ENCODE results near the gene POLD4. TPM values are rescaled to one million over a fixed set of nuclear protein-coding genes. Genes with fewer than 3 reads are reported as not detected.

Gene POLD4
- total RNA-seq, 2 experiments from 2014 or later, result 31.7 to 39.5 TPM

DNA sequence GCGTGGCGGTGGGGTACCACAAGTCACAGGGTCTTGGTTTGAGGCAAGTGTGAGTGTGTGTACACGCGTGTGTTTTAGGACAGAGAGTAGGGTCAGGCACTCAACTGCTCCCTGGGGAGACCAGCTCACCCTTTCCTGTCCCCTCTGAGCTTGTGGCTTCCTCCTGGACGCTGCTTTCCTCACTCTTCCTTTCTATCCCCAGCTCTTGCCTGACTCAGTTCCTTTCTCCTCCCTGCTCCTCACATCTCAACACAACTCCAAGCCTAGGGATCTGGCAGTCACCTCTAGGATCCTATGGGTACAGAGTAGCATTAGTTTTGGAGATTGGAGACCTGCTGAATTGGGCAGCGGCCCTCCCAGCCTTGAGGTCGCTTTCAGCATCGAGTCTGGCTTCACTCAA lies 15.9 kb upstream of the POLD4 start:
- DNase-seq (no peak), ATAC-seq (ENCODE audit: poor library complexity) (no peak)
- H3K27me3 ChIP-seq (ENCODE audit: control insufficient read depth in 1 of 2, insufficient read depth in 2 of 2, low read length in 2 of 2), result peaks cover 0 to 5% of the 10 kb centered on the region in 2 experiments
- peak overlapping the region; percentile 85 for H3K27ac Mint-ChIP-seq
- CTCF ChIA-PET, result interaction anchor here (1.1 to 3.0 kb wide), 4 partner anchors 12 to 13 kb away, joined by 4 to 32 read pairs (median 9); no protein-coding TSS in a partner anchor
- H3K4me1 Mint-ChIP-seq (ENCODE audit: low read depth), result peaks cover 75% of the 10 kb centered on the region
- H3K36me3 Mint-ChIP-seq (ENCODE audit: low read depth), result peaks cover 5% of the 10 kb centered on the region
- peaks cover 4% of the 10 kb centered on the region for H3K36me3 ChIP-seq (ENCODE audit: insufficient read depth, low read length)
- H3K4me3 ChIP-seq (ENCODE audit: low read length), result no peak overlapping the region
- TF ChIP-seq, protein P1, sequence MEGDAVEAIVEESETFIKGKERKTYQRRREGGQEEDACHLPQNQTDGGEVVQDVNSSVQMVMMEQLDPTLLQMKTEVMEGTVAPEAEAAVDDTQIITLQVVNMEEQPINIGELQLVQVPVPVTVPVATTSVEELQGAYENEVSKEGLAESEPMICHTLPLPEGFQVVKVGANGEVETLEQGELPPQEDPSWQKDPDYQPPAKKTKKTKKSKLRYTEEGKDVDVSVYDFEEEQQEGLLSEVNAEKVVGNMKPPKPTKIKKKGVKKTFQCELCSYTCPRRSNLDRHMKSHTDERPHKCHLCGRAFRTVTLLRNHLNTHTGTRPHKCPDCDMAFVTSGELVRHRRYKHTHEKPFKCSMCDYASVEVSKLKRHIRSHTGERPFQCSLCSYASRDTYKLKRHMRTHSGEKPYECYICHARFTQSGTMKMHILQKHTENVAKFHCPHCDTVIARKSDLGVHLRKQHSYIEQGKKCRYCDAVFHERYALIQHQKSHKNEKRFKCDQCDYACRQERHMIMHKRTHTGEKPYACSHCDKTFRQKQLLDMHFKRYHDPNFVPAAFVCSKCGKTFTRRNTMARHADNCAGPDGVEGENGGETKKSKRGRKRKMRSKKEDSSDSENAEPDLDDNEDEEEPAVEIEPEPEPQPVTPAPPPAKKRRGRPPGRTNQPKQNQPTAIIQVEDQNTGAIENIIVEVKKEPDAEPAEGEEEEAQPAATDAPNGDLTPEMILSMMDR (IDR thresholded peaks at IDR 0.05), result no peak
- POLR2A ChIA-PET, result interaction anchor here (0.6 to 8.2 kb wide), 4 partner anchors 13 to 116 kb away, joined by 3 to 81 read pairs (median 5); partner anchors contain the start of genes POLD4 and PPP1CA
- H3K27ac ChIP-seq (ENCODE audit: low read depth in 1 of 2, low read length in 2 of 2), result peak overlapping the region in 1 of 2 donors; percentile 9
- H3K4me3 Mint-ChIP-seq, result no peak overlapping the region
- peaks cover 31% of the 10 kb centered on the region for H3K27me3 Mint-ChIP-seq
- H3K4me1 ChIP-seq (ENCODE audit: insufficient read depth, low read length), result peaks cover 86% of the 10 kb centered on the region
- intact Hi-C loops (cut with DNase I, micrococcal nuclease), result no loop called here
- no peaks in the 10 kb centered on the region for H3K9me3 ChIP-seq (ENCODE audit: control insufficient read depth in 1 of 2, insufficient read depth in 1 of 2, low read length in 2 of 2)
- H3K9me3 Mint-ChIP-seq, result no peaks in the 10 kb centered on the region

DNA sequence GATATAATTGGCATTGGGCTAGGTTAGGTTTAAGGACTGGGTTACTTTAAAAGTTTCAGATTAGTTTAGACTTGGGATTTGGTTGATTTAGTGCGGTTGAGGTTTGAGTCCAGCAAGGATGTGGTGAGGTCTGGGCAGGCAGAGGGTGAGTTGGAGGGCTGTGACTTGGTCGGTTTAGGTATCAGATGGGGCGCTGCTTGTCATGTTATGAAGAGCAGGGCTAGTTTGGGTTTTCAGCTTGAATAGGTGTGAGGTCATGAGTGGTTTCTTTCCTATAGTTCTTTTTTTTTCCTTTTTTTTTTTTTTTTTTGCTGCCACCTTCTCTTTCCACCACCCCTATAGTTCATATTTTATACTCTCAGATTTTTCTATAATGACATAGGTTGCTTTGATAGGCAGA lies 15.3 kb upstream of the POLD4 start:
- H3K4me3 Mint-ChIP-seq, result peak overlapping the region; percentile 0
- ChIA-PET POLR2A (interaction anchor here (2.4 to 8.2 kb wide), 2 partner anchors 16 to 33 kb away, joined by 6 to 81 read pairs; partner anchors contain the start of genes POLD4 and PPP1CA), CTCF (interaction anchor here (0.6 to 1.5 kb wide), 3 partner anchors 13 to 93 kb away, joined by 3 to 4 read pairs (median 4); no protein-coding TSS in a partner anchor)
- peaks cover 24% of the 10 kb centered on the region for H3K27me3 Mint-ChIP-seq
- H3K4me3 ChIP-seq (ENCODE audit: low read length), result no peak overlapping the region
- peak in 3 of 14 experiments; percentile 13 to 53 (median 53) for DNase-seq
- peak overlapping the region; percentile 4 for H3K27ac Mint-ChIP-seq
- H3K9me3 Mint-ChIP-seq, result no peaks in the 10 kb centered on the region
- H3K27me3 ChIP-seq (ENCODE audit: control insufficient read depth in 1 of 2, insufficient read depth in 2 of 2, low read length in 2 of 2), result no peaks in the 10 kb centered on the region
- TF ChIP-seq, protein P1 (IDR thresholded peaks at IDR 0.05), result no peak
- peaks cover 75% of the 10 kb centered on the region for H3K4me1 Mint-ChIP-seq (ENCODE audit: low read depth)
- peaks cover 4% of the 10 kb centered on the region for H3K36me3 ChIP-seq (ENCODE audit: insufficient read depth, low read length)
- H3K27ac ChIP-seq (ENCODE audit: low read depth in 1 of 2, low read length in 2 of 2), result no peak overlapping the region
- peaks cover 86% of the 10 kb centered on the region for H3K4me1 ChIP-seq (ENCODE audit: insufficient read depth, low read length)
- intact Hi-C loops (cut with DNase I, micrococcal nuclease), result no loop called here
- no peak for ATAC-seq (ENCODE audit: poor library complexity)
- H3K36me3 Mint-ChIP-seq (ENCODE audit: low read depth), result peaks cover 3% of the 10 kb centered on the region
- H3K9me3 ChIP-seq (ENCODE audit: control insufficient read depth in 1 of 2, insufficient read depth in 1 of 2, low read length in 2 of 2), result no peaks in the 10 kb centered on the region

GRCh38 chr11:67367761-67368227 lies 14.4 kb upstream of the POLD4 start:
- Histone ChIP-seq H3K27ac (ENCODE audit: low read depth in 1 of 2, low read length in 2 of 2) (no peak overlapping the region), H3K36me3 (ENCODE audit: insufficient read depth, low read length) (peaks cover 4% of the 10 kb centered on the region), H3K9me3 (ENCODE audit: control insufficient read depth in 1 of 2, insufficient read depth in 1 of 2, low read length in 2 of 2) (no peaks in the 10 kb centered on the region), H3K4me3 (ENCODE audit: low read length) (no peak overlapping the region), H3K27me3 (ENCODE audit: control insufficient read depth in 1 of 2, insufficient read depth in 2 of 2, low read length in 2 of 2) (no peaks in the 10 kb centered on the region), H3K4me1 (ENCODE audit: insufficient read depth, low read length) (peaks cover 84% of the 10 kb centered on the region)
- ChIA-PET CTCF (interaction anchor here (0.9 to 1.5 kb wide), 4 partner anchors 11 to 16 kb away, joined by 3 to 4 read pairs (median 3); no protein-coding TSS in a partner anchor), POLR2A (interaction anchor here (0.8 to 8.2 kb wide), 2 partner anchors 8 to 15 kb away, joined by 3 to 81 read pairs; partner anchors contain the start of gene POLD4)
- TF ChIP-seq, protein P1 (IDR thresholded peaks at IDR 0.05), result no peak
- Mint-ChIP-seq H3K4me3 (no peak overlapping the region), H3K27ac (peak overlapping the region; percentile 4), H3K9me3 (no peaks in the 10 kb centered on the region), H3K4me1 (ENCODE audit: low read depth) (peaks cover 75% of the 10 kb centered on the region), H3K27me3 (peaks cover 21% of the 10 kb centered on the region), H3K36me3 (ENCODE audit: low read depth) (no peaks in the 10 kb centered on the region)
- intact Hi-C loops (cut with DNase I, micrococcal nuclease), result no loop called here
- DNase-seq, result no peak
- no peak for ATAC-seq (ENCODE audit: poor library complexity)
